Panc1 (cell line): Measurements from ENCODE around the gene NXPH2. TPM values are rescaled to one million over a fixed set of nuclear protein-coding genes. Genes with fewer than 3 reads are reported as not detected.

Experiments used
- ATAC-seq: fragments of 200-7000 bp; cut with Tn5 transposase; 2 replicates; pipeline ENCODE4 v1.9.1; 2020; ENCODE audit warnings: mild to moderate bottlenecking, moderate library complexity
- BruUV-seq: library from RNA; stranded (reverse); fragments of 400-500 nt; replicated peaks from 2 replicates; lab custom pipeline; 2021; lab: Mats Ljungman, UMichigan
- CTCF ChIA-PET: fragments of 300-600 bp; sonication (Branson Sonifier 250); formaldehyde crosslinking; loops from one replicate; lab custom pipeline; 2022; ENCODE audit warnings: antibody characterized with exemption; lab: Charles Lee
- POLR2A ChIA-PET: fragments of 300-600 bp; sonication (Branson Sonifier 250); formaldehyde crosslinking; loops from one replicate; lab custom pipeline; 2022; ENCODE audit warnings: antibody characterized with exemption; lab: Charles Lee
- DNase-seq: peaks from one replicate; pipeline ENCODE4 v3.0.0-alpha.2; 2010; ENCODE audit warnings: low read depth, low spot score
- H3K27ac ChIP-seq: 2 replicates; pipeline ENCODE4 v1.5.1; 2011; ENCODE audit warnings: mild to moderate bottlenecking, low read length, inconsistent platforms
- H3K27me3 ChIP-seq: fragments of 200-500 bp; sonication (Bioruptor generic); 2 replicates; pipeline ENCODE4 v1.6.0; 2014; ENCODE audit warnings: low read length, inconsistent platforms; ENCODE audit not compliant: control insufficient read depth, insufficient read depth
- H3K36me3 ChIP-seq: fragments of 200-500 bp; sonication (Bioruptor generic); 2 replicates; pipeline ENCODE4 v1.5.1; 2014; ENCODE audit warnings: inconsistent platforms, mild to moderate bottlenecking, low read length, moderate library complexity; ENCODE audit not compliant: control insufficient read depth, insufficient read depth
- H3K4me1 ChIP-seq: 2 replicates; pipeline ENCODE4 v1.5.1; 2011; ENCODE audit warnings: inconsistent platforms, mild to moderate bottlenecking, low read length, moderate library complexity; ENCODE audit not compliant: control insufficient read depth, insufficient read depth
- H3K4me3 ChIP-seq, 2 experiments: 2 replicates each; pipeline ENCODE4 v1.5.1; 2011 to 2012; ENCODE audit warnings: low read depth in 2 of 2, low read length in 2 of 2, mild to moderate bottlenecking in 2 of 2, inconsistent platforms in 1 of 2, moderate library complexity in 1 of 2
- H3K9me3 ChIP-seq: fragments of 200-500 bp; sonication (Bioruptor generic); 2 replicates; pipeline ENCODE4 v1.5.1; 2014; ENCODE audit warnings: low read depth, mild to moderate bottlenecking, inconsistent platforms, low read length, moderate library complexity; ENCODE audit not compliant: control insufficient read depth, insufficient read depth
- POLR2AphosphoS5 ChIP-seq: IDR thresholded peaks from 2 replicates; pipeline ENCODE4 v1.6.1; 2012; ENCODE audit warnings: mild to moderate bottlenecking, low read depth, low read length, moderate library complexity
- REST ChIP-seq, 2 experiments: IDR thresholded peaks; 2 replicates each; pipeline ENCODE4 v1.6.1; 2011 to 2012; ENCODE audit warnings: low read depth in 2 of 2, control low read depth in 1 of 2, low read length in 1 of 2, mild to moderate bottlenecking in 1 of 2, moderate library complexity in 1 of 2; ENCODE audit not compliant: insufficient read depth in 1 of 2
- SIN3A ChIP-seq: IDR thresholded peaks from 2 replicates; pipeline ENCODE4 v1.6.1; 2012; ENCODE audit warnings: low read depth, mild to moderate bottlenecking, low read length, moderate library complexity, borderline replicate concordance; ENCODE audit not compliant: insufficient read depth
- TCF7L2 ChIP-seq: IDR thresholded peaks from 2 replicates; pipeline ENCODE4 v1.6.1; 2011; ENCODE audit warnings: mild to moderate bottlenecking, low read depth, low read length, inconsistent platforms
- in situ Hi-C: cut with HindIII; loops from 2 replicates; pipeline ENCODE4 v1.10.0; 2016; ENCODE audit warnings: low sequenced_read_pairs, low pct_unique_long_range_greater_than_20kb
- intact Hi-C: fragments of 100-400 bp; cut with micrococcal nuclease; formaldehyde crosslinking; loops from one replicate; pipeline ENCODE4 v1.10.0; 2022; ENCODE audit not compliant: unreplicated experiment
- total RNA-seq: library from RNA; stranded (reverse); gene quantifications from one replicate; pipeline ENCODE4 v1.2.1, GENCODE V29; 2021; ENCODE audit not compliant: unreplicated experiment
- TF ChIP-seq, protein P1 (sequence below): fragments of 450-650 bp; IDR thresholded peaks from 2 replicates; pipeline ENCODE4 v1.5.1; 2017; ENCODE audit warnings: mild to moderate bottlenecking

The NXPH2 gene
- total RNA-seq, 1 experiment from 2014 or later: 5.4 TPM

- Histone ChIP-seq H3K4me1 (no peaks in the 10 kb centered on the region), H3K27me3 (no peaks in the 10 kb centered on the region), H3K27ac (no peak overlapping the region), H3K36me3 (no peaks in the 10 kb centered on the region), H3K4me3 (no peak overlapping the region), H3K9me3 (no peaks in the 10 kb centered on the region)
- TF ChIP-seq REST (IDR thresholded peaks at IDR 0.05; ENCODE audit: insufficient read depth in 1 of 2, low read depth in 2 of 2, low read length in 1 of 2): no peak
- no TSS peak for BruUV-seq
- DNase-seq (no peak), ATAC-seq (no peak)
- POLR2A ChIA-PET: no interaction called here
- CTCF ChIA-PET: no interaction called here
- in situ Hi-C loops (no loop called here), intact Hi-C loops (no loop called here)
These were observed 103.6 kb downstream of the NXPH2 start for GRCh38 chr2:138676619-138677021.

- H3K4me3 ChIP-seq: no peak overlapping the region
- ChIA-PET POLR2A (no interaction called here), CTCF (no interaction called here)
- TF ChIP-seq POLR2AphosphoS5 (no peak), TCF7L2 (no peak), REST (IDR thresholded peaks at IDR 0.05; ENCODE audit: insufficient read depth in 1 of 2, low read depth in 2 of 2, low read length in 1 of 2) (no peak), SIN3A (no peak)
- TF ChIP-seq, protein P1, sequence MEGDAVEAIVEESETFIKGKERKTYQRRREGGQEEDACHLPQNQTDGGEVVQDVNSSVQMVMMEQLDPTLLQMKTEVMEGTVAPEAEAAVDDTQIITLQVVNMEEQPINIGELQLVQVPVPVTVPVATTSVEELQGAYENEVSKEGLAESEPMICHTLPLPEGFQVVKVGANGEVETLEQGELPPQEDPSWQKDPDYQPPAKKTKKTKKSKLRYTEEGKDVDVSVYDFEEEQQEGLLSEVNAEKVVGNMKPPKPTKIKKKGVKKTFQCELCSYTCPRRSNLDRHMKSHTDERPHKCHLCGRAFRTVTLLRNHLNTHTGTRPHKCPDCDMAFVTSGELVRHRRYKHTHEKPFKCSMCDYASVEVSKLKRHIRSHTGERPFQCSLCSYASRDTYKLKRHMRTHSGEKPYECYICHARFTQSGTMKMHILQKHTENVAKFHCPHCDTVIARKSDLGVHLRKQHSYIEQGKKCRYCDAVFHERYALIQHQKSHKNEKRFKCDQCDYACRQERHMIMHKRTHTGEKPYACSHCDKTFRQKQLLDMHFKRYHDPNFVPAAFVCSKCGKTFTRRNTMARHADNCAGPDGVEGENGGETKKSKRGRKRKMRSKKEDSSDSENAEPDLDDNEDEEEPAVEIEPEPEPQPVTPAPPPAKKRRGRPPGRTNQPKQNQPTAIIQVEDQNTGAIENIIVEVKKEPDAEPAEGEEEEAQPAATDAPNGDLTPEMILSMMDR: no peak
- no peaks in the 10 kb centered on the region for H3K27me3 ChIP-seq
- in situ Hi-C loops: no loop called here
- H3K27ac ChIP-seq: no peak overlapping the region
- no TSS peak for BruUV-seq
- no peaks in the 10 kb centered on the region for H3K9me3 ChIP-seq
- ATAC-seq (no peak), DNase-seq (no peak)
- H3K4me1 ChIP-seq: no peaks in the 10 kb centered on the region
- intact Hi-C loops: no loop called here
- no peaks in the 10 kb centered on the region for H3K36me3 ChIP-seq
These were observed 108.6 kb downstream of the NXPH2 start for GRCh38 chr2:138671566-138671965.
